ENCODE data around the gene SECISBP2.

Gene SECISBP2

GRCh38 chr9:89408628-89409101 is 90.4 kb downstream of the SECISBP2 start:
- DNase-seq (ENCODE audit: low read depth), result no peak

Data from ELR (cell line).